ENCODE measurements around the gene VAMP3. TPM values are rescaled to one million over a fixed set of nuclear protein-coding genes. Genes with fewer than 3 reads are reported as not detected.

VAMP3 gene
- total RNA-seq, 1 experiment from 2014 or later: 57.8 TPM

- TF ChIP-seq CTCF (IDR thresholded peaks at IDR 0.05; ENCODE audit: unreplicated experiment): no peak
- BruUV-seq (replicated peaks): no TSS peak
- no peak overlapping the region for H3K4me3 Mint-ChIP-seq (ENCODE audit: low read depth, unreplicated experiment)
- H3K27ac Mint-ChIP-seq (ENCODE audit: unreplicated experiment): no peak overlapping the region
- no peak for DNase-seq
- no peaks in the 10 kb centered on the region for H3K36me3 Mint-ChIP-seq (ENCODE audit: insufficient read depth, unreplicated experiment)
- no peaks in the 10 kb centered on the region for H3K9me3 Mint-ChIP-seq (ENCODE audit: low read depth, unreplicated experiment)
- CTCF ChIA-PET: no interaction called here
- intact Hi-C loops (cut with micrococcal nuclease; ENCODE audit: unreplicated experiment): no loop called here
- no peaks in the 10 kb centered on the region for H3K27me3 Mint-ChIP-seq (ENCODE audit: unreplicated experiment)
- no peaks in the 10 kb centered on the region for H3K4me1 Mint-ChIP-seq (ENCODE audit: low read depth, unreplicated experiment)
Measured at GRCh38 chr1:7821282-7821681, 50.2 kb downstream of the VAMP3 start.

GRCh38 chr1:7824701-7825100 is 53.6 kb downstream of the VAMP3 start:
- H3K27me3 Mint-ChIP-seq (ENCODE audit: unreplicated experiment): no peaks in the 10 kb centered on the region
- H3K4me1 Mint-ChIP-seq (ENCODE audit: low read depth, unreplicated experiment): no peaks in the 10 kb centered on the region
- no peak overlapping the region for H3K4me3 Mint-ChIP-seq (ENCODE audit: low read depth, unreplicated experiment)
- TF ChIP-seq CTCF (IDR thresholded peaks at IDR 0.05; ENCODE audit: unreplicated experiment): no peak
- intact Hi-C loops (cut with micrococcal nuclease; ENCODE audit: unreplicated experiment): no loop called here
- CTCF ChIA-PET: no interaction called here
- no peak overlapping the region for H3K27ac Mint-ChIP-seq (ENCODE audit: unreplicated experiment)
- no TSS peak for BruUV-seq (replicated peaks)
- no peak for DNase-seq
- H3K9me3 Mint-ChIP-seq (ENCODE audit: low read depth, unreplicated experiment): no peaks in the 10 kb centered on the region
- no peaks in the 10 kb centered on the region for H3K36me3 Mint-ChIP-seq (ENCODE audit: insufficient read depth, unreplicated experiment)

- CTCF ChIA-PET: no interaction called here
- intact Hi-C loops (cut with micrococcal nuclease; ENCODE audit: unreplicated experiment): no loop called here
- H3K27ac Mint-ChIP-seq (ENCODE audit: unreplicated experiment): no peak overlapping the region
- no peak for TF ChIP-seq CTCF (IDR thresholded peaks at IDR 0.05; ENCODE audit: unreplicated experiment)
- no peak for DNase-seq
- BruUV-seq (replicated peaks): no TSS peak
- H3K4me3 Mint-ChIP-seq (ENCODE audit: low read depth, unreplicated experiment): no peak overlapping the region
- H3K4me1 Mint-ChIP-seq (ENCODE audit: low read depth, unreplicated experiment): no peaks in the 10 kb centered on the region
- no peaks in the 10 kb centered on the region for H3K27me3 Mint-ChIP-seq (ENCODE audit: unreplicated experiment)
- H3K9me3 Mint-ChIP-seq (ENCODE audit: low read depth, unreplicated experiment): no peaks in the 10 kb centered on the region
- H3K36me3 Mint-ChIP-seq (ENCODE audit: insufficient read depth, unreplicated experiment): no peaks in the 10 kb centered on the region
Measured at GRCh38 chr1:7826363-7826762, 55.3 kb downstream of the VAMP3 start.

- DNase-seq: no peak
- H3K27ac Mint-ChIP-seq (ENCODE audit: unreplicated experiment): no peak overlapping the region
- no peak overlapping the region for H3K4me3 Mint-ChIP-seq (ENCODE audit: low read depth, unreplicated experiment)
- CTCF ChIA-PET: no interaction called here
- H3K36me3 Mint-ChIP-seq (ENCODE audit: insufficient read depth, unreplicated experiment): no peaks in the 10 kb centered on the region
- no peak for TF ChIP-seq CTCF (IDR thresholded peaks at IDR 0.05; ENCODE audit: unreplicated experiment)
- no peaks in the 10 kb centered on the region for H3K4me1 Mint-ChIP-seq (ENCODE audit: low read depth, unreplicated experiment)
- intact Hi-C loops (cut with micrococcal nuclease; ENCODE audit: unreplicated experiment): no loop called here
- no peaks in the 10 kb centered on the region for H3K27me3 Mint-ChIP-seq (ENCODE audit: unreplicated experiment)
- H3K9me3 Mint-ChIP-seq (ENCODE audit: low read depth, unreplicated experiment): no peaks in the 10 kb centered on the region
- no TSS peak for BruUV-seq (replicated peaks)
Measured at GRCh38 chr1:7827126-7827955, 56.2 kb downstream of the VAMP3 start.

Other genes starting within 250 kb of the VAMP3 start
- 3.7 and 3.8 TPM in 2 replicates for gene PER3, start 13.0 kb downstream of the VAMP3 start, total RNA-seq (2022)
- gene UTS2, start 81.8 kb downstream of the VAMP3 start, total RNA-seq (2022): not detected in 2 replicates
- gene TNFRSF9, start 169.5 kb downstream of the VAMP3 start, total RNA-seq (2022): 0.42 and 0.44 TPM in 2 replicates
- 207 and 209 TPM in 2 replicates for gene PARK7, start 190.4 kb downstream of the VAMP3 start, total RNA-seq (2022)

Data from Calu3 (cell line).